Stimulated activated naive CD4-positive, alpha-beta T cell treated with Interleukin-2 at 50 U/mL for 16 hours (primary cell): ENCODE results near the gene TTLL7.

Experiments used
- DNase-seq: peaks from one replicate; lab custom pipeline; 2025; lab: John Stamatoyannopoulos, UW

The TTLL7 gene

GRCh38 chr1:83998498-83999315, at the start of gene TTLL7:
TTLL7 (minus strand) TSS chr1:83999132; CDS start chr1:83952211, 46,921 bp downstream.
- DNase-seq: peak; percentile 45

GRCh38 chr1:84042461-84042860, 43.5 kb upstream of the TTLL7 start:
- no peak for DNase-seq

- no peak for DNase-seq
These were observed 39.1 kb upstream of the TTLL7 start for GRCh38 chr1:84037758-84038611.

DNA sequence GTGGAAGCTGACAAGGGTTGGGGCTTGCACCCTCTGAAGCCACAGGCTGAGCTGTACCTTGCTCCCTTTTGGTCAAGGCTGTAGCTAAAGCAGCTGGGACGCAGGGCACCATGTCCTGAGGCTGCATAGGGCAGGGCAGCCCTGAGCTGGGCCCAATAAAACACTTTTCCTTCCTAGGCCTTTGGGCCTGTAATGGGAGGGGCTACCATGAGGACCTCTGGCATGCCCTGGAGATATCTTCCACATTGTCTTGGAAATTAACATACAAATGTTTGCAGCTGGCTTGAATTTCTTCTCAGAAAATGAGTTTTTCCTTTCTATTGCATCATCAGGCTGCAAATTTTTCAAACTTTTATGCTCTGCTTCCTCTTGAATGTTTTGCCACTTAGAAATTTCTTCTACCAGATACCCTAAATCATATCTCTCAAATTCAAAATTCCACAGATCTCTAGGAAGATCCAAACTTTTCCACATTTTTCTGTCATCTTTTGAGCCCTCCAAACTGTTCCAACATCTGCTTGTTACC, 32.9 kb upstream of the TTLL7 start:
- no peak for DNase-seq

DNA sequence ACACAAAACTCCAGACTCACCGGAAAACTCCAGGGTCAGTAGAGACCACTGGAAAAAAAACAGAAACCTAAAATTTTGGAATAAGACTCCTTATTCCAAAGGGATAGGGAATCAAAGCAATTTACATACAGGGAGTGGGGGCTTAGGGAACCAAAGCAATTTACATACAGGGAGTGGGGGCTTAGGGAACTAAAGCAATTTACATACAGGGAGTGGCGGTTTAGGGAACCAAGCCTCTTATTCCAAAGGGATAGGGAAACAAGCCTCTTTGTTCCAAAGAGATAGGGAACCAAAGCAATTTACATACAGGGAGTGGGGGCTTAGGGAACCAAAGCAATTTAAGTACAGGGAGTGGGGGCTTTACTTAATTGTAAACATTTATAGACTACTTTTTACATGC, 28.4 kb upstream of the TTLL7 start:
- no peak for DNase-seq

GRCh38 chr1:84025966-84026365, 27.0 kb upstream of the TTLL7 start:
- no peak for DNase-seq

DNA sequence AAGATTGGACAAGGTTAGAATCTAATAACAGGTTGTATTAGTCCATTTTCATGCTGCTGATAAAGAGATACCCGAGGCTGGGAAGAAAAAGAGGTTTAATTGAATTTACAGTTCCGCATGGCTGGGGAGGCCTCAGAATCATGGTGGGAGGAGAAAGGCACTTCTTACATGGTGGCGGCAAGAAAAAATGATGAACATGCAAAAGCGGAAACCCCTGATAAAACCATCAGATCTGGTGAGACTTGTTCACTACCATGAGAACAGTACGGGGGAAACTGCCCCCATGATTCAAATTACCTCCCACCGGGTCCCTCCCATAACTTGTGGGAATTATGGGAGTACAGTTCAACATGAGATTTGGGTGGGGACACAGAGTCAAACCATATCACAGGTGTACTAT, 22.9 kb upstream of the TTLL7 start:
- no peak for DNase-seq

- DNase-seq: no peak
These were observed 21.2 kb upstream of the TTLL7 start for GRCh38 chr1:84020151-84020550.

GRCh38 chr1:84019217-84019616, 20.3 kb upstream of the TTLL7 start:
- no peak for DNase-seq

DNA sequence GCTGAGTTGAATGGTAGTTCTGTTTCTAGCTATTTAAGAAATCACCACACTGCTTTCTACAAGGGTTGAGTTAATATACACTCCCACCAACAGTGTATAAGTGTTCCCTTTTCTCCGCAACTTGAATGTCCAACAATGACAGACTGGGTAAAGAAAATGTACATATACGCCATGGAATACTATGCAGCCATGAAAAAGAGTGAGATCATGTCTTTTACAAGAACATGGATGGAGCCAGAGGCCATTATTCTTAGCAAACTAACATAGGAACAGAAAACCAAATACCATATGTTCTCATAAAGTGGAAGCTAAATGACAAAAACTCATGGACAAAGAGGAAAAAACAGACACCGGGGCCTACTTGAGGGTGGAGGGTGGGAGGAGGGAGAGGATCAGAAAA, 14.8 kb upstream of the TTLL7 start:
- no peak for DNase-seq

GRCh38 chr1:84012018-84012417, 13.1 kb upstream of the TTLL7 start:
- no peak for DNase-seq

DNA sequence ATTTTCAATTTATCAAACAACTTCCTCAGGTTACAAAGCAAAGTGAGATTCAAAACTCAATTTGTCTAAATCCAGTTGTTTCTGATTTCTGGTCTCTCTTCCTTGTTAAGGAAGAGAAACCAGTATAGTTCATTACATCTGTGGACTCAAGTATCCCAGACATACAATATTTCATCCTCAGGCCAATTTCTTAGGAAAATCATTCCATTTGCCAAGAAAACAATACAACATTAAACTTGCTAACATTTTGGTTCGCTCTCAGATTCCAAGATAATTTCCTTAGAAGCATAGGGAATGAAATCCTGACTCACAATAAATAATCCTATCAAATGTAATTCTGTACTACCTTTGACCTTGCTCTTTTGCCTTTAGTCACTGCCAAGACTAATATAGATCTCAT, 11.2 kb upstream of the TTLL7 start:
- no peak for DNase-seq

- no peak for DNase-seq
These were observed 9.7 kb upstream of the TTLL7 start for GRCh38 chr1:84008631-84009030.

GRCh38 chr1:84006591-84006990, 7.7 kb upstream of the TTLL7 start:
- DNase-seq: no peak

DNA sequence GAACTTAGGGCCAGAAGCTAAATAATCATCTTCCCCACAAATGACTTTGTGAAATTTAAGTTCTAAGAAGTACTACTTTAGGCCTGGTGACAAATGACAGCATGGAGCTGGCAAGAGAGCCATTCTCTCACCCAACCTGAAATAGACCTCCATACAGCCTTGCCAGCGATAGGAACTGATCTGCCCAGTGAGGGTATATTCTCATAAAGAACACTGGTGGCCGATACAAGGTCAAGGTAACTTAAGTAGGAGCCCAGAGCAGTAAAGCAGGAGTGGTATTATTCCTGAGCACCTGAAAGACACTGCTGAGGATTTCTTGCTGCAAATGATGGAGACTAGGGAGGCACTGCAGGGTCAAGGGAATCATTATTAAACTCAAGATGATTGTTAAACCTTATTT, 2.6 kb upstream of the TTLL7 start:
- no peak for DNase-seq

DNA sequence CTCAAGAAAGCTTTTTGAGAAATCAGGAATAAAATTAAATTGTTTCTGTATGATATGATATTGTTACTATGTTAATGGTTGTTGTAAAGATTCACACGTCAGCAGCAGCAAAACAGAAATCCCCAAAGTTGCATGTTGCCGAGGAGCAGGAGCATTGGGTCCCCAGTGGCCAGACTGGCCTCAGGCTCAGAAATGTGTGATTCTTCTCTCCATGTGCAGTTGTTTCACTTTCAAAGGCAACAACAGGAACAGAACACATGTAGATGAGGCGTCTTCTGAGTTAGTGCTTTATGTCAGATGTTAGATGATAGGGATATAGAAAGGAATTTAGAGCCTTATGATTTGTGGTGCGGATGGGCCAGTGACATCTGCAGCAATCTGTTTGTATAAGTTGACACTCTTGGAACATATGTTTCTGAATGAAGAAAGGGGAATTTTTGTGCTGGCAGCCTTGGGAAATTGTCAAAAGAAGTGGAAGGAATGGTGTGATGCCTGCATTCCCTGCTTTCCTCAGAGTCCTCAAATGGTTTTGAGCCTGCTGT, 2.1 kb upstream of the TTLL7 start:
- no peak for DNase-seq

GRCh38 chr1:84000196-84000885, 1.4 kb upstream of the TTLL7 start:
- DNase-seq: no peak

DNA sequence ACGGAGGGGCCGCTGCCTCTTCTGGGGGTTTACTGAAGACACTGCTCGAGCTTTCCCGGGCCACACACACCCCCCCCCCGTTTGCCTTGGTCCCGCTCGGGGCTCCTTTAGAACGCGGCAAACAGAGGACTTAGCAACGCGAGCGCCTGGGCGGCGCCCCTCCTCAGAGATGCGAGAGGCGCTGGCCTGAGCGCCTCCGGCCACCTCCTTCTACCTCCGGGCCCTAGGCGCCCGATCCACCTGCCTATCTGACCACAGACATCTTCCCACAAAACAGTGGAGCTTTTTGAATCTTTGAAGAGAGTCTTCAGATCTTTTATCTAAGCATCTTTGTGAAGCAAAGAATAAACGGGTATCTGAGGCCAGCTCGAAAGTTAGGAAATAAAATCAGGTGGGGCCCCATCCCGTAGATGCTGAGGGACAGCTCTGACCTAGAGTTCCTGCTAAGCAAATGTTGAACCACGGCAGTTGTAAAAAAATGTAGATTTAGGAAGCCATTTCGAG, 436 bp upstream of the TTLL7 start:
- DNase-seq: peak; percentile 45

GRCh38 chr1:83998205-83998497, 781 bp downstream of the TTLL7 start:
- no peak for DNase-seq

DNA sequence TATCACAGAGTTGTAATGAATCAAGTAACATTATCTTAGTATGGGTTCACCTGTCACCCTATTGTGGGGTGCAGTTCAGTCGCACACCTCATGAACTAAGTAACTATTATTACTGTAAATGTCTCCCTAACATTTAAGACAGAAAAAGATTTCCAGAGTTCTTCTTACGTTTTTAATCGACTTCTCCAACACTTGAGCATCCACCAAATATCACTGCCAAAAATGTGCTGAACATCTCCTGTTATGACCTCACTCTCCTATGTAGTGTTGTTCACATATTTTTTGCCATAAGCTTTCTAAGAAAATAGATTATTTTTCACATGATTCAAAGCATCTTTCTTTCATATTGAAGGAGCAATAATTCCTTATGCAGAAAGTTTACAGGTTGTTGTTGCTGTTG, 1.3 kb downstream of the TTLL7 start:
- no peak for DNase-seq

DNA sequence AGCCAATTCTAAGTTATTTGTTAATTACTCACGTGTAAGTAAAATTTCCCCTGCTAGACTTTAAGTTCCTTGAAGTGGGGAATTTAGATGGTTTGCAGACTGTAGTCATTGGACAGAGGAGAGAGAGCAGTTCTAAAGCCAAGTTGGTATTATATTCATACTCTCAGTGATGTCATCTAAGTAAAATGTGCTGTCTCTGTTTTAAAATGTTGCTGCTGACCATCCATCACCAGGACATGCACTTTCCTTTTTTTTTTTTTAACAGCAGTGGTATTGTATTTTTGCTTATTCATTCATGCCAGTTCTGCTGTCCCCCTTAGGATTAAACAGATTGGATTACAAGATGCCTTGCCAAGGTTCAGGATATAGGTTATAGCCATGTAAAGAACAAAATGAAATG, 2.3 kb downstream of the TTLL7 start:
- DNase-seq: no peak

GRCh38 chr1:83996191-83996590, 2.7 kb downstream of the TTLL7 start:
- DNase-seq: no peak
